ENCODE measurements around the gene GYS1.

- TF ChIP-seq EZH2phosphoT487 (IDR thresholded peaks at IDR 0.05; ENCODE audit: low read depth) (no peak), CTCF (IDR thresholded peaks at IDR 0.05; ENCODE audit: low read depth, low read length) (no peak)
Observed at GRCh38 chr19:49042177-49042576, 49.1 kb upstream of the GYS1 start.
